Naive B cell (primary cell): Measurements from ENCODE around the gene CTNNA1. TPM values are rescaled to one million over a fixed set of nuclear protein-coding genes. Genes with fewer than 3 reads are reported as not detected.
"Not testable (repeated sequence)": the region's sequence is repeated elsewhere in the genome, so short reads cannot be mapped to it uniquely, and the experiment has no call there.

Source experiments
- ATAC-seq, 2 donors: fragments of 150-1000 bp; cut with Tn5 transposase; 2 replicates each; pipeline ENCODE4 v1.10.0; 2021; ENCODE audit warnings: low read depth in 2 of 2, mild to moderate bottlenecking in 2 of 2, moderate library complexity in 2 of 2
- DNase-seq: peaks from one replicate; pipeline ENCODE4 v3.0.0; 2022
- H3K27ac Mint-ChIP-seq, 6 donors: one replicate each; pipeline ENCODE4 v1.8.0; 2020 to 2022; ENCODE audit warnings: mild to moderate bottlenecking in 6 of 6, mixed read lengths in 6 of 6, moderate library complexity in 5 of 6, inconsistent platforms in 2 of 6
- H3K27me3 Mint-ChIP-seq, 3 donors: one replicate each; pipeline ENCODE4 v1.8.0; 2021 to 2022; ENCODE audit warnings: mixed read lengths in 3 of 3, mild to moderate bottlenecking in 1 of 3
- H3K36me3 Mint-ChIP-seq, 2 donors: one replicate each; pipeline ENCODE4 v1.8.0; 2020 to 2022; ENCODE audit warnings: mixed read lengths in 2 of 2, inconsistent platforms in 1 of 2, mild to moderate bottlenecking in 1 of 2
- H3K4me1 Mint-ChIP-seq, 3 donors: one replicate each; pipeline ENCODE4 v1.8.0; 2020 to 2022; ENCODE audit warnings: mixed read lengths in 3 of 3, inconsistent platforms in 1 of 3, mild to moderate bottlenecking in 1 of 3, moderate library complexity in 1 of 3
- H3K4me3 Mint-ChIP-seq, 8 donors: one replicate each; pipeline ENCODE4 v1.8.0; 2020 to 2022; ENCODE audit warnings: mild to moderate bottlenecking in 8 of 8, mixed read lengths in 8 of 8, moderate library complexity in 8 of 8, inconsistent platforms in 2 of 8
- H3K9me3 Mint-ChIP-seq, 7 donors: one replicate each; pipeline ENCODE4 v1.8.0; 2020 to 2022; ENCODE audit warnings: mixed read lengths in 7 of 7, mild to moderate bottlenecking in 5 of 7, inconsistent platforms in 2 of 7, moderate library complexity in 1 of 7
- polyA plus RNA-seq, 6 donors: library from polyadenylated mRNA; unstranded; fragments of 300-500 nt; fragmentation: Illumina TruSeq; gene quantifications; one replicate each; pipeline ENCODE4 v1.2.3, GENCODE V29; 2021; ENCODE audit warnings: low read depth in 6 of 6

Gene CTNNA1
- polyA plus RNA-seq, 6 donors from 2014 or later: 18.8 to 25.8 (median 23.7) TPM

GRCh38 chr5:138778234-138778633 lies 25.0 kb downstream of the CTNNA1 start:
- no peak overlapping the region for H3K4me3 Mint-ChIP-seq
- no peak for DNase-seq
- no peak for ATAC-seq
- H3K27ac Mint-ChIP-seq: peak overlapping the region in 1 of 6 donors; percentile 2
- peaks cover 0 to 5% (median 0%) of the 10 kb centered on the region in 7 donors for H3K9me3 Mint-ChIP-seq
- peaks cover 0 to 5% (median 2%) of the 10 kb centered on the region in 3 donors for H3K4me1 Mint-ChIP-seq
- no peaks in the 10 kb centered on the region for H3K27me3 Mint-ChIP-seq
- H3K36me3 Mint-ChIP-seq: peaks cover 0 to 16% of the 10 kb centered on the region in 2 donors

GRCh38 chr5:138783976-138784375 lies 30.8 kb downstream of the CTNNA1 start:
- Mint-ChIP-seq H3K4me3 (no peak overlapping the region), H3K4me1 (peaks cover under 1 to 5% (median 3%) of the 10 kb centered on the region in 3 donors), H3K36me3 (peaks cover 11 to 16% of the 10 kb centered on the region in 2 donors), H3K9me3 (no peaks in the 10 kb centered on the region), H3K27me3 (no peaks in the 10 kb centered on the region), H3K27ac (no peak overlapping the region)
- ATAC-seq: no peak
- no peak for DNase-seq

GRCh38 chr5:138784590-138784989 lies 31.4 kb downstream of the CTNNA1 start:
- Mint-ChIP-seq H3K4me1 (peaks cover 4 to 10% (median 9%) of the 10 kb centered on the region in 3 donors), H3K4me3 (no peak overlapping the region), H3K9me3 (no peaks in the 10 kb centered on the region), H3K27ac (no peak overlapping the region), H3K36me3 (peaks cover 11 to 16% of the 10 kb centered on the region in 2 donors), H3K27me3 (no peaks in the 10 kb centered on the region)
- ATAC-seq: no peak
- DNase-seq: no peak

GRCh38 chr5:138789771-138790242 lies 36.6 kb downstream of the CTNNA1 start:
- H3K4me1 Mint-ChIP-seq: peaks cover 9 to 29% (median 19%) of the 10 kb centered on the region in 3 donors
- ATAC-seq: no peak
- no peaks in the 10 kb centered on the region for H3K27me3 Mint-ChIP-seq
- peak overlapping the region in 2 of 6 donors; percentile 33 to 39 for H3K27ac Mint-ChIP-seq
- DNase-seq: peak; percentile 6
- no peaks in the 10 kb centered on the region for H3K9me3 Mint-ChIP-seq
- peak overlapping the region in 1 of 8 donors; percentile 78 for H3K4me3 Mint-ChIP-seq
- H3K36me3 Mint-ChIP-seq: peaks cover 5 to 11% of the 10 kb centered on the region in 2 donors

- H3K27me3 Mint-ChIP-seq: no peaks in the 10 kb centered on the region
- DNase-seq (no peak), ATAC-seq (no peak)
- H3K27ac Mint-ChIP-seq: peak overlapping the region in 1 of 6 donors; percentile 7
- no peak overlapping the region for H3K4me3 Mint-ChIP-seq
- peaks cover 4 to 5% of the 10 kb centered on the region in 2 donors for H3K36me3 Mint-ChIP-seq
- peaks cover 9 to 29% (median 19%) of the 10 kb centered on the region in 3 donors for H3K4me1 Mint-ChIP-seq
- H3K9me3 Mint-ChIP-seq: no peaks in the 10 kb centered on the region
Measured at GRCh38 chr5:138790684-138791083, 37.5 kb downstream of the CTNNA1 start.

- ATAC-seq: no peak
- Mint-ChIP-seq H3K4me3 (no peak overlapping the region), H3K27ac (peak overlapping the region in 2 of 6 donors; percentile 0 to 60), H3K36me3 (no peaks in the 10 kb centered on the region), H3K27me3 (no peaks in the 10 kb centered on the region), H3K4me1 (peaks cover 9 to 29% (median 19%) of the 10 kb centered on the region in 3 donors), H3K9me3 (no peaks in the 10 kb centered on the region)
- DNase-seq: no peak
Measured at GRCh38 chr5:138792195-138792790, 39.1 kb downstream of the CTNNA1 start.

- peak overlapping the region in 1 of 8 donors; percentile 27 for H3K4me3 Mint-ChIP-seq
- H3K36me3 Mint-ChIP-seq: peaks cover 0 to 3% of the 10 kb centered on the region in 2 donors
- H3K9me3 Mint-ChIP-seq: no peaks in the 10 kb centered on the region
- H3K4me1 Mint-ChIP-seq: peaks cover 9 to 33% (median 19%) of the 10 kb centered on the region in 3 donors
- no peaks in the 10 kb centered on the region for H3K27me3 Mint-ChIP-seq
- peak overlapping the region in 1 of 6 donors; percentile 18 for H3K27ac Mint-ChIP-seq
- DNase-seq (no peak), ATAC-seq (no peak)
Measured at GRCh38 chr5:138793575-138793974, 40.4 kb downstream of the CTNNA1 start.

- Mint-ChIP-seq H3K4me1 (peaks cover 8 to 17% (median 12%) of the 10 kb centered on the region in 3 donors), H3K9me3 (peaks cover 0 to 12% (median 6%) of the 10 kb centered on the region in 7 donors), H3K4me3 (no peak overlapping the region), H3K36me3 (peaks cover 5 to 35% of the 10 kb centered on the region in 2 donors), H3K27me3 (no peaks in the 10 kb centered on the region), H3K27ac (peak overlapping the region in 1 of 6 donors; percentile 54)
- ATAC-seq (no peak), DNase-seq (no peak)
Measured at GRCh38 chr5:138803285-138803684, 50.1 kb downstream of the CTNNA1 start.

- Mint-ChIP-seq H3K4me1 (peaks cover 8 to 17% (median 13%) of the 10 kb centered on the region in 3 donors), H3K9me3 (peaks cover 0 to 12% (median 6%) of the 10 kb centered on the region in 7 donors), H3K36me3 (peaks cover 7 to 39% of the 10 kb centered on the region in 2 donors), H3K4me3 (peak overlapping the region in 1 of 8 donors; percentile 13), H3K27me3 (no peaks in the 10 kb centered on the region), H3K27ac (peak overlapping the region in 2 of 6 donors; percentile 36 to 54)
- ATAC-seq (no peak), DNase-seq (no peak)
Measured at GRCh38 chr5:138803935-138804334, 50.7 kb downstream of the CTNNA1 start.

- Mint-ChIP-seq H3K27ac (peak overlapping the region in 1 of 6 donors; percentile 73), H3K27me3 (no peaks in the 10 kb centered on the region), H3K4me3 (no peak overlapping the region)
Measured at GRCh38 chr5:138805096-138805495, 51.9 kb downstream of the CTNNA1 start.

GRCh38 chr5:138807182-138807581 lies 54.0 kb downstream of the CTNNA1 start:
- Mint-ChIP-seq H3K4me1 (peaks cover 8 to 13% (median 11%) of the 10 kb centered on the region in 3 donors), H3K27ac (peak overlapping the region in 2 of 6 donors; percentile 37 to 38), H3K9me3 (peaks cover 0 to 2% (median 0%) of the 10 kb centered on the region in 7 donors), H3K36me3 (peaks cover 7 to 28% of the 10 kb centered on the region in 2 donors), H3K4me3 (no peak overlapping the region), H3K27me3 (no peaks in the 10 kb centered on the region)
- no peak for DNase-seq
- no peak for ATAC-seq

More at GRCh38 chr5:138805096-138805495, 51.9 kb downstream of the CTNNA1 start:
- Mint-ChIP-seq H3K9me3 (peaks cover 0 to 4% (median 2%) of the 10 kb centered on the region in 7 donors), H3K4me1 (peaks cover 8 to 17% (median 13%) of the 10 kb centered on the region in 3 donors), H3K36me3 (peaks cover 7 to 30% of the 10 kb centered on the region in 2 donors)
- no peak for ATAC-seq
- DNase-seq: no peak

- Mint-ChIP-seq H3K4me1 (peaks cover 6 to 13% (median 8%) of the 10 kb centered on the region in 3 donors), H3K36me3 (peaks cover 7 to 33% of the 10 kb centered on the region in 2 donors), H3K27ac (no peak overlapping the region), H3K4me3 (no peak overlapping the region), H3K9me3 (peaks cover 0 to 2% (median 0%) of the 10 kb centered on the region in 7 donors), H3K27me3 (no peaks in the 10 kb centered on the region)
- DNase-seq: no peak
- ATAC-seq: no peak
Measured at GRCh38 chr5:138809391-138809790, 56.2 kb downstream of the CTNNA1 start.

GRCh38 chr5:138810861-138811260 lies 57.6 kb downstream of the CTNNA1 start:
- ATAC-seq, H3K4me3 Mint-ChIP-seq, H3K9me3 Mint-ChIP-seq, DNase-seq, H3K27me3 Mint-ChIP-seq, H3K27ac Mint-ChIP-seq: not testable (repeated sequence)
- Mint-ChIP-seq H3K36me3 (peaks cover 16 to 34% of the 10 kb centered on the region in 2 donors), H3K4me1 (peaks cover 6 to 13% (median 8%) of the 10 kb centered on the region in 3 donors)

- peak overlapping the region in 4 of 6 donors; percentile 51 to 71 (median 64) for H3K27ac Mint-ChIP-seq
- H3K4me1 Mint-ChIP-seq: peaks cover 0 to 2% (median 0%) of the 10 kb centered on the region in 3 donors
- H3K27me3 Mint-ChIP-seq: no peaks in the 10 kb centered on the region
- no peak overlapping the region for H3K4me3 Mint-ChIP-seq
- no peak for ATAC-seq
- H3K36me3 Mint-ChIP-seq: peaks cover 20 to 26% of the 10 kb centered on the region in 2 donors
- H3K9me3 Mint-ChIP-seq: no peaks in the 10 kb centered on the region
- DNase-seq: no peak
Measured at GRCh38 chr5:138815529-138815928, 62.3 kb downstream of the CTNNA1 start.
